GM19324 (cell line): ENCODE measurements around the gene SCYGR3.

ENCODE experiments used
- ATAC-seq: cut with Tn5 transposase; IDR thresholded peaks from one replicate; pipeline ENCODE4 v1.9.1; 2021; ENCODE audit warnings: mild to moderate bottlenecking, moderate library complexity; ENCODE audit not compliant: unreplicated experiment, low FRiP score

Gene SCYGR3

GRCh38 chr2:227566012-227566411 lies 48.6 kb downstream of the SCYGR3 start:
- ATAC-seq, result no peak

- no peak for ATAC-seq
These were observed 49.6 kb downstream of the SCYGR3 start for GRCh38 chr2:227565080-227565479.
